ENCODE results near the gene YTHDF1. TPM values are rescaled to one million over a fixed set of nuclear protein-coding genes. Genes with fewer than 3 reads are reported as not detected.

The YTHDF1 gene
- total RNA-seq, 1 donor, result 30.7 TPM

GRCh38 chr20:63260521-63260920 lies 44.6 kb upstream of the YTHDF1 start:
- DNase-seq (ENCODE audit: low read depth), result no peak
- no peak overlapping the region for H3K4me3 ChIP-seq (ENCODE audit: low read depth, low read length)
- no peak for TF ChIP-seq CTCF (IDR thresholded peaks at IDR 0.05; ENCODE audit: insufficient read depth, low read depth, low read length)

DNA sequence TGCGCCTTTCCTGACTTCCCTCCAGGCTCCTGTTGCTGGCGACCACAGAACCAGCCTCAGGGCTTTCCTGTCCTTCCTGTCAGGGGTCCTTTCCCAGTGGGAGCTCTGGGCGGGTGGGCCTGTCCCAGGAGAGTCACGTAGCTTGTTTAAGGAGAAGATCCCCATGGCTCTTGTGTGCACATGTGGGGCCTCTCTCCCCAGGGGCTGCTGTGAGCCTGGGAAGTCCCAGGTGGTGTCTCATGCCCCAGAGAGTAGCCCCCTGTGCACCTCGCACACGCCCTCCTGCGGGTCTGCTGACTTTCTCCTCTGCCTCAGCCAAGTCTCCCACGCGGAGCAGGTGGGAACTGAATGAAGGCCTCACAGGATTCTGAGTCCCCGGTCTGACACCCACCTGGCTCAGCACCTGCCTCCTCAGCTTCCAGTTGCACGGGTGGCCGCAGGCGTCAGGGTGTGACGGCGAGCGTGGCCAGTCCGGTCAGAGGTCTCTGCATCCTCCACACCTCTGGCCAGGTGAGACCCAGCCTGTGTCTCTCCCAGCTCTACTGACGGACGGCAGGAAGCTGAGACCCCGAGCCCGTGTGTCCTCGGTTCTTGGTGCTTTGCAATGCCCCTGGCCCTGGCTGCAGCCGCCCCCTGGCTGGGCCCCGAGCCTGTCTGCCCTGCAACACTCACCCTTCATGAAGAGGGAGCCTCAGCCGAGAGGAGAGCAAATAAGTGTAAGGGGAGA lies 44.0 kb upstream of the YTHDF1 start:
- no peak for DNase-seq (ENCODE audit: low read depth)
- TF ChIP-seq CTCF (IDR thresholded peaks at IDR 0.05; ENCODE audit: insufficient read depth, low read depth, low read length), result no peak
- no peak overlapping the region for H3K4me3 ChIP-seq (ENCODE audit: low read depth, low read length)

- DNase-seq (ENCODE audit: low read depth), result peak; percentile 28
- no peak overlapping the region for H3K4me3 ChIP-seq (ENCODE audit: low read depth, low read length)
- no peak for TF ChIP-seq CTCF (IDR thresholded peaks at IDR 0.05; ENCODE audit: insufficient read depth, low read depth, low read length)
These were observed 42.9 kb upstream of the YTHDF1 start for GRCh38 chr20:63258781-63259180.

DNA sequence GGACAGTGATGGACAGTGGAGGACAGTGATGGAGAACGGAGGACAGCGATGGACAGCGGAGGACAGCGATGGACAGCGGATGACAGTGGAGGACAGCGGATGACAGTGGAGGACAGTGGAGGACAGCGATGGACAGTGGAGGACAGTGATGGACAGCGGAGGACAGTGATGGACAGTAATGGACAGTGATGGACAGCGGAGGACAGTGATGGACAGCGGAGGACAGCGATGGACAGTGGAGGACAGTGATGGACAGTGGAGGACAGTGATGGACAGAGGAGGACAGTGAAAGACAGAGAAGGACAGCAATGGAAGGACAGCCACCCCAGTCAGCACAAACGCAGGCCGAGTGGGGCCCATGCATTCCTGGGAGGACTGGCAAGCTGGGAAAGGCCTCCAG lies 41.7 kb upstream of the YTHDF1 start:
- no peak overlapping the region for H3K4me3 ChIP-seq (ENCODE audit: low read depth, low read length)
- DNase-seq (ENCODE audit: low read depth), result no peak
- no peak for TF ChIP-seq CTCF (IDR thresholded peaks at IDR 0.05; ENCODE audit: insufficient read depth, low read depth, low read length)

DNA sequence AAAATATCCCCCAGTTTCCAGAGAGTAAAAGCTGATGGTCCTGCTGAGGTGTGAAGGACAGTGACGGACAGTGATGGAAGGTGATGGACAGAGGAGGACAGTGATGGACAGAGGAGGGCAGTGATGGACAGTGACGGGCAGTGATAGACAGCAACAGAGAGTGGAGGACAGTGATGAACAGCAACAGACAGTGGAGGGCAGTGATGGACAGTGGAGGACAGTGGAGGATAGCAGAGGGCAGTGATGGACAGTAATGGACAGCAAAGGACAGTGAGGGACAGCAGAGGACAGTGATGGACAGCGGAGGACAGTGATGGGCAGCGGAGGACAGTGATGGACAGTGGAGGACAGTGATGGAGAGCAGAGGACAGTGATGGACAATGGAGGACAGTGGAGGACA lies 41.0 kb upstream of the YTHDF1 start:
- DNase-seq (ENCODE audit: low read depth), result no peak
- no peak overlapping the region for H3K4me3 ChIP-seq (ENCODE audit: low read depth, low read length)
- no peak for TF ChIP-seq CTCF (IDR thresholded peaks at IDR 0.05; ENCODE audit: insufficient read depth, low read depth, low read length)

DNA sequence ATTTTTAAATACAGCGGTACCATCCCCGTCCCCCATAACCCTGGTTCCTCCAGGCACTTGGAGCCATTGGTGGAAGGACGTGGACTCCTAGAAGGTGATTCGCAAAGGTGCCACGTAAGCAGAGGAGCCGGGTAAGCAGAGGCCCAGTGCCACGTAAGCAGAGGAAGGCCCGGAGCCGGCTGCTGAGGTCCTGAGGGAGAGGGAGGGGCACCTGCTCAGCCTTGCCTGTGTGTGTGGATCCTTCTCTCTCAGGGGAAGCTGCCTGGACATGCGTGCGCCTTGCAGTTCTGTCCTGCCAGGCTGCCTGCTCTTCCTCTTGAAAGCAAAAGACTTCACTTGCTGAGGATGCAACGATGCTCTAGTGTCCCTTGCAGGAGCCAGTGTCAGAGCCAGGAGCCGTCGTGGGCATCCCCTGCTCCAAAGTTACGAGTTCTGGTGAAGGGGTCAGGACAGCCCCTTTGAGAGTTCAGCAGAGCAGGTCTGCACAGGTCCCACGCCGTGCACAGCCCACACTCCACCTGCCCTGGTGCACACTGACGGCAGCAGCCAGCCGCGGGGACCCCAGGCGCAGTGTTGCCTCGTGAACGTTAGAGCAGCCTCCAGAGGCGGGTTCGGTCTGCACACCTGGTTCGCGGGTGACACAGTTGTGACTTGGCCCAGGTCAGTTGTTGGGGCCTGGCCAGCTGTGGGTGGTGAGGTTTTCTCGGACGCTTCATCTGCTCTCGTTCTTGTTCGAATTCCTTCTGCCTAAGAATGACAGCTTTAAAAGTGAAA lies 40.2 kb upstream of the YTHDF1 start:
- no peak for DNase-seq (ENCODE audit: low read depth)
- TF ChIP-seq CTCF (IDR thresholded peaks at IDR 0.05; ENCODE audit: insufficient read depth, low read depth, low read length), result no peak
- no peak overlapping the region for H3K4me3 ChIP-seq (ENCODE audit: low read depth, low read length)

All from fibroblast of villous mesenchyme (primary cell).